SK-MEL-5 (cell line): ENCODE data around the gene HOXB13. TPM values are rescaled to one million over a fixed set of nuclear protein-coding genes. Genes with fewer than 3 reads are reported as not detected.

Experiments used
- DNase-seq: peaks from one replicate; pipeline ENCODE4 v3.0.0-alpha.2; 2016; ENCODE audit warnings: low read depth, low spot score
- in situ Hi-C: cut with HindIII; loops from 2 replicates; pipeline ENCODE4 v1.10.0; 2016; ENCODE audit warnings: low sequenced_read_pairs, high pct_unique_total_duplicates, low pct_unique_long_range_greater_than_20kb
- small RNA-seq, 2 experiments: library from RNA; depleted of rRNA; stranded (forward); fragments of <200 nt; gene quantifications; one replicate each; pipeline ENCODE3, GENCODE V24; 2014
- total RNA-seq: library from RNA; depleted of rRNA; stranded (reverse); fragments of >200 nt; shearing (Covaris generic); gene quantifications from 2 replicates; pipeline ENCODE4 v1.2.3, GENCODE V29; 2014; rRNA removed

Gene HOXB13
- total RNA-seq, 1 experiment from 2014 or later, result 3.7 TPM

DNA sequence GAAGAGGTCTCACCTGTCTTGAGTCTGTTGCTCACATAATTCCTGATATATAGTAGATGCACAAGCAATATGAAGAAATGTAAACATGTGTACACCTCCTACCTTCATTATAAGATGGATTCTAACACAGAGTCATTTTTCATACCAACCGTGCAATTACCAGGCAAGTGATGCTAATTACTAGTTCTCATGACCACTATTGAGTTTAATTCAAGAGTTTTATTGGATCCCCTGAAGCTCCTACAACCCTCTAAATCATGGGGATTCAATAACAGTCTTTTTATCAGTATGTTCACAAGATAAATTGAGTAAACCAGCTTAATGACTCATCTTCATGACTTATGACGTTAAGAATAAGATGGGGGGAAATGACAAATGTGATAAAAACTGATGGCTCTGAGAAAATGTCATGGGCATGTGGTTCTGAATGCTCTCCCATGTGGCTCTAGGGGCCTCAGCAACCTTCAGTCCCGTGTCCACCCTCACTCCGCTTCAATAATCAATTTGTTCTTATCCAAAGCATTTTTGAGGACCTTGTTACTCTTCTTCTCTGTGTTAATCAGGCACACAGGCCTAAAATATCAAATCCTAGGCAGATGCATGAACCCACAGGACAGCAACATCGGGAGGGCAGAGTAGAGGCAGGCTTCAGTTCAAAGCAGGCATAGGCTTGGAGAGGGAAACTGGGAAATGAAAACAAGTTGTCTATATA is 49.0 kb downstream of the HOXB13 start:
- in situ Hi-C loops, result no loop called here
- DNase-seq, result peak; percentile 30

DNA sequence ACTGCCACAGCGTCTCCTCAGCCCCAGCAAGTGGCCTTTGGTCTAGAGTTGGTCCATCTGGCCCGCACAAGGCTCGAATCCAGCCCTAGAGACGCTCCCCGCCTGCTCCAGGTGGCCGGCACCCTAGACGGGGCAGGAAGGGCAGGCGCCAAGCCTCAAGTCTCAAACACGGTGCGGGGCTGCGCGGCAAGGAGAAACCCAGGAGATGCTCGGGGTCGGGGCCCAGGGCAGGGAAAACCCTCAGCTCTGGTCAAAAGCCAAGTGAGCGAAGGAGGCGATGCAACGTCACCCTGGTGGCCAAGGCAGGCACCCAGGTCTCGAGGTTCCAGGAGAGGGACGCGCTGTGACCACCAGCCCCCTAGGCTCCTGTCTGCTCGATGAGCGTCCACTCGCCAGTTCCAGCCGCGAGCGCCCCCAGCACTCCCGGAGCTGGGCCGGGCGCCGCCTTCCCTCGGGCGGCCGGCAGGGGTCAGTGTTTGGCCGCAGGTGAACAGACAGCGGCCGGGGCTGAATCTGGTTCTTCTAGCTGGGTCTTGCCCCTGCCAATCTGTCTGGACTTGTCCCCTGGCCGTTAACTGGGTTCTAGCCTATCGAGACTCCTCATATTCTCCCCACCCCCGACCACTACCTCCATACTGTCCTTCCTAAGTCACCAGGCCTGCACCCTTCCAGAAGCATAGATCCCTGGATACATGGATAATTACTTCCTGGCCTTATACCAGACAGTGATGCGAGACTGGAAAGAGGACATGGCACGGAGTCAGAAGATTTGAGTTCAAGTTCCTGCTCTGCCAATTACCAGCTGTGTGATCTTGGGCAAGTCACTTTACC is 50.2 kb downstream of the HOXB13 start:
- in situ Hi-C loops, result no loop called here

DNA sequence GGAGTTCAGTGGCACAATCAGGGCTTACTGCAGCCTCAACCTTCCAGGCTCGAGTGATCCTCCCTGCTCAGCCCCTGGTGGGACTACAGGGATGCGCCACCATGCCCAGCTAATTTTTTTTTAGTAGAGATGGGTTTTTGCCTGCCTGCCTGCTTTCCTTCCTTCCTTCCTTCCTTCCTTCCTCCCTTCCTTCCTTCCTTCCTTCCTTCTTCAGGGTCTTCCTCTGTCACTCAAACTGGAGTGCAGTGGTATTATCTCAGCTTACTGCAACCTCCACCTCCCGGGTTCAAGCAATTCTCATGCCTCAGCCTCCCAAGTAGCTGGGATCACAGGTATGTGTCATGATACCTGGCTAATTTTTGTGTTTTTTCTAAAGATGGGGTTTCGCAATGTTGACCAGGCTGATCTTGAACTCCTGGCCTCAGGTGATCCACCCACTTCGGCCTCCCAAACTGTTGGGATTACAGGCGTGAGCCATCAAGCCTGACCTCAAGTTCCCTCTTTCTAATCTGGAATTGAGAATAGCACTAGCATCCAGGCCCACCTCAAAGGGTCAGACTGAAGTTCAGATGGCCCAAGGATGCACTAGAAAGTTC is 51.5 kb downstream of the HOXB13 start:
- in situ Hi-C loops, result no loop called here

More for the DNA sequence above, 50.2 kb downstream of the HOXB13 start:
- DNase-seq, result peak; percentile 75

More for the DNA sequence above, 51.5 kb downstream of the HOXB13 start:
- DNase-seq, result peak; percentile 17

Small RNA genes within 50 kb of the gene (small RNA-seq; reads per million reads assigned to genes)
- gene AC091179.2 (0 reads per million in 2 experiments), gene COX6B1P2 (0 reads per million in 2 experiments), gene MIR3185 (0 reads per million in 2 experiments), gene RF02132 (0 reads per million in 2 experiments), gene RF02133 (0 reads per million in 2 experiments), gene RN7SL125P (0 reads per million in 2 experiments)

Other genes starting within 250 kb of the HOXB13 start
- not detected in 2 replicates for gene HOXB1, start 197.7 kb downstream of the HOXB13 start, total RNA-seq
- gene HOXB2, start 183.6 kb downstream of the HOXB13 start, total RNA-seq, result not detected in 2 replicates
- gene HOXB4, start 150.4 kb downstream of the HOXB13 start, total RNA-seq, result 0.16 and 0.48 TPM in 2 replicates
- 1.1 and 1.5 TPM in 2 replicates for gene HOXB3, start 138.5 kb downstream of the HOXB13 start, total RNA-seq
- gene HOXB5, start 135.0 kb downstream of the HOXB13 start, total RNA-seq, result not detected in 2 replicates
- gene HOXB6, start 123.8 kb downstream of the HOXB13 start, total RNA-seq, result 2.8 and 5.2 TPM in 2 replicates
- 8.9 and 12.1 TPM in 2 replicates for gene HOXB7, start 117.7 kb downstream of the HOXB13 start, total RNA-seq
- gene HOXB8, start 113.5 kb downstream of the HOXB13 start, total RNA-seq, result 0.69 and 1.6 TPM in 2 replicates
- 2.2 and 3.3 TPM in 2 replicates for gene HOXB9, start 102.4 kb downstream of the HOXB13 start, total RNA-seq
- gene PRAC1, start 6.2 kb downstream of the HOXB13 start, total RNA-seq, result not detected in 2 replicates
- gene PRAC2, start 5.6 kb downstream of the HOXB13 start, total RNA-seq, result 0.56 and 0.71 TPM in 2 replicates
- gene TTLL6, start 88.5 kb upstream of the HOXB13 start, total RNA-seq, result 1.7 and 2.1 TPM in 2 replicates
- 29.1 and 37.7 TPM in 2 replicates for gene CALCOCO2, start 102.3 kb upstream of the HOXB13 start, total RNA-seq
- gene ATP5MC1, start 164.0 kb upstream of the HOXB13 start, total RNA-seq, result 64.1 and 68.0 TPM in 2 replicates
- 120 and 135 TPM in 2 replicates for gene UBE2Z, start 179.7 kb upstream of the HOXB13 start, total RNA-seq
- gene SNF8, start 216.1 kb upstream of the HOXB13 start, total RNA-seq, result 117 and 132 TPM in 2 replicates
- not detected in 2 replicates for gene GIP, start 239.8 kb upstream of the HOXB13 start, total RNA-seq